ENCODE results near the gene ACSF3. TPM values are rescaled to one million over a fixed set of nuclear protein-coding genes. Genes with fewer than 3 reads are reported as not detected.

The ACSF3 gene
- total RNA-seq, 2 donors from 2014 or later = 24.1 to 41.7 TPM

DNA sequence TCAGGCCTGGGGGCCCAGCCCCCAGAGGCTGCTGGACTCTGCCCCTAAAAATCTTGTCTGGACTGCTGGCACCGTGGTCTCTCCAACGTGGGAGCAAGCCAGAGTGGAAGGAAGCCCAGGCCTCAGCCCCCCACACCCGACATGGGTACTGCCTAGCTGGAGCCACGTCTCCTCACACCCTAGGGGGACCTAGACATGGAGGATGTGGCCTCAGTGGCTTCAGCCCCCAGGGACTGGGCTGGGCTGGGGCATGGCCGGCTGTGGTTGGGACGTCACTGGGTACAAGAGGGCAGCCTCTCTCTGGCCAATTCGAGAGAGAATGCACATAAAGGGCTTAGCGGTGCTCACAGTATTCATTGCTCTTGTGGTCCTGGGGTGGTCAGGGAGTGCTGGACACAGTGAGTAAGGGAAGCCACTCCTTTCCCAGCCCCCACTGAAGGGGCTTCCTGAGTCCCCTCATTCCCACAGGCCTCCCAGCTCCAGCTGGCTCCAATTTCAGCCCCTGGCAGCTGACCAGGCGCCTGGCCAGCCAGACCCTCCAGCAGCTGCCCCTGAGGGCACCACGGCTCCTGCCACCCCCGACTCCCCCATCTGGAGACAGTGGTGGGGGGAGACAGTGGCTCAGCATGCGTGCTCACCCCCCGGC is 79.0 kb downstream of the ACSF3 start:
- DNase-seq (ENCODE audit: low spot score) = no peak
- no peak for ATAC-seq (ENCODE audit: insufficient number of reproducible peaks, low FRiP score, low read depth)
- Histone ChIP-seq H3K9me3 (no peaks in the 10 kb centered on the region), H3K4me1 (ENCODE audit: control insufficient read depth in 1 of 2, low read depth in 2 of 2) (peaks cover 7 to 14% of the 10 kb centered on the region in 2 donors), H3K27ac (no peak overlapping the region), H3K36me3 (no peaks in the 10 kb centered on the region), H3K27me3 (replicated peaks; ENCODE audit: insufficient read depth) (peaks cover 8% of the 10 kb centered on the region), H3K4me3 (no peak overlapping the region)
- TF ChIP-seq, protein P1, sequence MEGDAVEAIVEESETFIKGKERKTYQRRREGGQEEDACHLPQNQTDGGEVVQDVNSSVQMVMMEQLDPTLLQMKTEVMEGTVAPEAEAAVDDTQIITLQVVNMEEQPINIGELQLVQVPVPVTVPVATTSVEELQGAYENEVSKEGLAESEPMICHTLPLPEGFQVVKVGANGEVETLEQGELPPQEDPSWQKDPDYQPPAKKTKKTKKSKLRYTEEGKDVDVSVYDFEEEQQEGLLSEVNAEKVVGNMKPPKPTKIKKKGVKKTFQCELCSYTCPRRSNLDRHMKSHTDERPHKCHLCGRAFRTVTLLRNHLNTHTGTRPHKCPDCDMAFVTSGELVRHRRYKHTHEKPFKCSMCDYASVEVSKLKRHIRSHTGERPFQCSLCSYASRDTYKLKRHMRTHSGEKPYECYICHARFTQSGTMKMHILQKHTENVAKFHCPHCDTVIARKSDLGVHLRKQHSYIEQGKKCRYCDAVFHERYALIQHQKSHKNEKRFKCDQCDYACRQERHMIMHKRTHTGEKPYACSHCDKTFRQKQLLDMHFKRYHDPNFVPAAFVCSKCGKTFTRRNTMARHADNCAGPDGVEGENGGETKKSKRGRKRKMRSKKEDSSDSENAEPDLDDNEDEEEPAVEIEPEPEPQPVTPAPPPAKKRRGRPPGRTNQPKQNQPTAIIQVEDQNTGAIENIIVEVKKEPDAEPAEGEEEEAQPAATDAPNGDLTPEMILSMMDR (IDR thresholded peaks at IDR 0.05) = no peak

DNA sequence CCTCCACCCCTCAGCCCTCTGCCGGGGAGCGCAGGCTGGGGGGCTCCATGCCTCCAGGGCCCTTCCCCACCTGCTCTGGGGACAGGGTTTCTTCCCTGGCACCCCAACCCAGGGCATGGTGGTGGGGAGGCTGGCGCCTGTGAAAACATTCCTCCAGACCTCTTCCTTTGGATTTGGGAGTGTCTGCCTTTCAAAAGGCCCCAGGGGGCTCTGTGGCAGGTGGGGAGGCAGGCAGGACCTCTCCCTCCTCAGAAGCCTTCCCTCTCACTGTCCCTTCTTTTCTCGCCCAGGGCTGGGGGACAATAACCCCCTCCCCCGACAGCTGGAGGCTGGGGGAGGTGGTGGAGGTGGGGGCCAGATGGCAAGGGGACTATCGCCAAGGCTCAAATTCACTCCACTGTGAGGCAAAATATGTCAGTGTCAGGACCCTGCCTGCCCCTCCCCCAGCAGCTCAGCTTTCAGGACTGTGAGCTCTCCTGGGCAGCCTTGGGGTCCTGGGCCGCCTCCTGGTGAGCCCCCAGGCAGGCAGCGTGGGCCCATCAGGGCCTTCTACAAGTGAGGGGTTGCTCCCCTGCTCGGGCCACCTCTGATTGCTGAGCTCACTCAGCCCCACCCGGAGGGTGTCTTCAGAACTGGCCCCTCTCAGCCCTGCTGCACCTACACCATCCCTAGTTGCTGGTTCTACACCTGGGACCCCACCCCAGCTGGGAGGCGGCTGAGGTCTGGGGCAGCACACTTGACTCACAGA is 79.7 kb downstream of the ACSF3 start:
- TF ChIP-seq, protein P1 (IDR thresholded peaks at IDR 0.05) = no peak
- Histone ChIP-seq H3K36me3 (no peaks in the 10 kb centered on the region), H3K9me3 (no peaks in the 10 kb centered on the region), H3K4me1 (ENCODE audit: control insufficient read depth in 1 of 2, low read depth in 2 of 2) (peaks cover 7 to 14% of the 10 kb centered on the region in 2 donors), H3K27ac (no peak overlapping the region), H3K27me3 (replicated peaks; ENCODE audit: insufficient read depth) (peaks cover 8% of the 10 kb centered on the region), H3K4me3 (no peak overlapping the region)
- no peak for ATAC-seq (ENCODE audit: insufficient number of reproducible peaks, low FRiP score, low read depth)
- DNase-seq (ENCODE audit: low spot score) = no peak

DNA sequence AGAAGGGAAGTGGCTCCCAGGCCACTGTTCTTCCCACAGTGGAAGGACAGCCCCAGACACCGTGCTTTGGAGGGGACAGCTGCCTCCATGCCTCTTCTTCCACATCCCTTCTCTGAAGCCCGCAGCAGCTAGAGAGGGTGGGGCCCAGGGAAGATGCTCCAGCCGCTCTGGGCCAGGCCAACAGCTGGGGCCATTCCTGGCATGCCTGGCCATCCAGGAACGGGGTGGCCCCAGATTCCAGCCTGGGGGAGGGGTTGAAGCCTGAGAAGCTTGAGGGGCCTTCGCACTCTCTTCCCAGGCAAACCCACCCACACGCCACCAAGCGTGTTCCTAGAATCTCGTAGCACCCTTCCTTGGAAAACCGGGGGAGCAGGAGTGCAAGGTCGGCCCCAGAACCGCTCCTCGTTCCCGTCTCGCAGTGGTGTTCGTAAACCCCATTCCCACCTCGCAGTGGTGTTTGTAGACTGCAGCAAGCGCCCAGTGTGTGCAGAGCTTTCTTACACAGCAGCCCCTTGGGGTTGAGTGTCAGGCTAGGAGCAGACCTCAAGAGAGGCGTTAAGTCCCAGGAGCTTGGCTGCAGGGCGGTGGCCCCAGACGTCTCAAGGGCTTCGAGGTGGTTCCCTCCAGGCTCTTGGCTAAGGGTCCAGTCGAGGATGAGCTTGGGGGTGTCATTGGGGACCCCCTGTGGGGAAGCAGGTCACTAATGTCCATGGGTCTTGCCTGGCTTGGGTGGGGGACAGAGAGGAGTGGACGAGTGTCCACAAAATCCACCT is 80.6 kb downstream of the ACSF3 start:
- Histone ChIP-seq H3K36me3 (no peaks in the 10 kb centered on the region), H3K4me1 (ENCODE audit: control insufficient read depth in 1 of 2, low read depth in 2 of 2) (peaks cover 7 to 14% of the 10 kb centered on the region in 2 donors), H3K4me3 (no peak overlapping the region), H3K27ac (no peak overlapping the region), H3K27me3 (replicated peaks; ENCODE audit: insufficient read depth) (peaks cover 8% of the 10 kb centered on the region), H3K9me3 (no peaks in the 10 kb centered on the region)
- TF ChIP-seq, protein P1 (IDR thresholded peaks at IDR 0.05) = no peak
- ATAC-seq (ENCODE audit: insufficient number of reproducible peaks, low FRiP score, low read depth) (no peak), DNase-seq (ENCODE audit: low spot score) (no peak)

DNA sequence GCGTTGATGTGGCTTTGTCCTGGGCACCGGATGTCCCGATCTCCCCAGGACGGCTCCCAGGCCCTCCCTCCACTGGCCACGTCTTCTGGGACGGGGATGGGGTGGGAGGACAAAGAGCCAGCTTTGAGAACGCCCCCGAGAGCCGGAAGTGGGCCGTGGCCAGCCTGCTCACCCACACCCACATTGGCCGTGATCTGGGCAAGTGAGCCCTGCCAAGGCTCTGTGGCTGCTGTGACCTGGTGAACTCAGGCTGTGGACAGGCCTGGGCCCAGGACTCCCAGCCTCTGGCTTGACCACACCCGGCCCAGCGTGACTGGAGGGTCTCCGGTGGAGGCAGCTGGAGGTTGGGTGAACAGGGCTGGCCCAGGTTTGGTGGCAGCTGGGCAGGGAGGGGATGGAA is 81.2 kb downstream of the ACSF3 start:
- H3K36me3 ChIP-seq = no peaks in the 10 kb centered on the region
- DNase-seq (ENCODE audit: low spot score) (no peak), ATAC-seq (ENCODE audit: insufficient number of reproducible peaks, low FRiP score, low read depth) (no peak)
- no peak overlapping the region for H3K27ac ChIP-seq
- H3K4me3 ChIP-seq = no peak overlapping the region
- TF ChIP-seq, protein P1 (IDR thresholded peaks at IDR 0.05) = no peak
- peaks cover 7 to 14% of the 10 kb centered on the region in 2 donors for H3K4me1 ChIP-seq (ENCODE audit: control insufficient read depth in 1 of 2, low read depth in 2 of 2)
- peaks cover 8% of the 10 kb centered on the region for H3K27me3 ChIP-seq (replicated peaks; ENCODE audit: insufficient read depth)
- H3K9me3 ChIP-seq = no peaks in the 10 kb centered on the region

Data from thoracic aorta (tissue), 2 donors.